ENCODE data around the gene CBX1.

CBX1 gene

GRCh38 chr17:48053758-48054237 is 47.5 kb downstream of the CBX1 start:
- no peak overlapping the region for H3K4me3 ChIP-seq (ENCODE audit: low read depth, low read length)
- DNase-seq (ENCODE audit: low read depth), result no peak

GRCh38 chr17:48052956-48053757 is 48.1 kb downstream of the CBX1 start:
- no peak for TF ChIP-seq CTCF (IDR thresholded peaks at IDR 0.05; ENCODE audit: low read depth, low read length, missing control alignments)
- no peak for DNase-seq (ENCODE audit: low read depth)
- peak overlapping the region; percentile 15; the same call in 1 of the 2 replicates for H3K4me3 ChIP-seq (ENCODE audit: low read depth, low read length)

More at GRCh38 chr17:48053758-48054237, 47.5 kb downstream of the CBX1 start:
- TF ChIP-seq CTCF (IDR thresholded peaks at IDR 0.05; ENCODE audit: low read depth, low read length, missing control alignments), result no peak

- H3K4me3 ChIP-seq (ENCODE audit: low read depth, low read length), result peak overlapping the region; percentile 20
- DNase-seq (ENCODE audit: low read depth), result no peak
- TF ChIP-seq CTCF (IDR thresholded peaks at IDR 0.05; ENCODE audit: low read depth, low read length, missing control alignments), result no peak
Observed at GRCh38 chr17:48051706-48052486, 49.4 kb downstream of the CBX1 start.

GRCh38 chr17:48051283-48051682 is 50.0 kb downstream of the CBX1 start:
- no peak overlapping the region; the same call in 1 of the 2 replicates for H3K4me3 ChIP-seq (ENCODE audit: low read depth, low read length)
- no peak for TF ChIP-seq CTCF (IDR thresholded peaks at IDR 0.05; ENCODE audit: low read depth, low read length, missing control alignments)
- DNase-seq (ENCODE audit: low read depth), result no peak

GRCh38 chr17:48048384-48049126 is 52.7 kb downstream of the CBX1 start:
- peak; percentile 62 for DNase-seq (ENCODE audit: low read depth)
- peak overlapping the region; percentile 91 for H3K4me3 ChIP-seq (ENCODE audit: low read depth, low read length)
- no peak for TF ChIP-seq CTCF (IDR thresholded peaks at IDR 0.05; ENCODE audit: low read depth, low read length, missing control alignments)

- no peak for TF ChIP-seq CTCF (IDR thresholded peaks at IDR 0.05; ENCODE audit: low read depth, low read length, missing control alignments)
- peak; percentile 99 for DNase-seq (ENCODE audit: low read depth)
- peak within 1 kb of the TSS; percentile 91 for H3K4me3 ChIP-seq (ENCODE audit: low read depth, low read length)
Observed at GRCh38 chr17:48047741-48048383, 53.4 kb downstream of the CBX1 start, which contains the start of gene NFE2L1. Gene NFE2L1 (plus strand): TSS chr17:48048359. CDS start chr17:48051119, 2,760 bp downstream.

Measured in GM12864 (cell line).